ENCODE results near the gene SLC22A1. TPM values are rescaled to one million over a fixed set of nuclear protein-coding genes. Genes with fewer than 3 reads are reported as not detected.
"Not testable (repeated sequence)": the region's sequence is repeated elsewhere in the genome, so short reads cannot be mapped to it uniquely, and the experiment has no call there.

SLC22A1 gene
- total and polyA plus RNA-seq, 10 of the 15 experiments (the other 5 are each of a cell fraction or from before 2014, with no cell fraction given), result 0.09 to 0.28 (median 0.15) TPM; not detected in 3

DNA sequence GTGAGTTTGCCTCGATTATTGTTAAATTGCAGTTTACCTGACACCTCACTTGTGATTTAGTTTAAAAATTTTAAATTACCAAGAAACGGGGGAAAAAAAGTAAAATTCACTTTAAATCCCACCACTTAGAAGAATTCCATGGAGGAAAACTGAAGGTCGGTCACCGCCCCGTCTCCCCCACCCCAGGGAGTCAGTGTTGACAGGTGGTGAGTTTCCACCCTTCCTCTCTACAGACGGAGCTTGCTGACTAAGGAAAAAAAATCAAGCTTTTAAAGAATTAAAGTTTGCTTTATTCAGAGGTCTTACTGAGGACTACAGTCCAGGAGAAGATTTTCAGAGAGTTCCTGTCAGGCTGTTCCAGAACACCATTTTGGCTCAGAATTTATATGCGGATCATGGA, 42.3 kb downstream of the SLC22A1 start:
- Histone ChIP-seq H3K79me2 (ENCODE audit: control insufficient read depth, insufficient read depth, low read length) (no peaks in the 10 kb centered on the region), H3K4me2 (ENCODE audit: control insufficient read depth, insufficient read depth) (no peak overlapping the region), H3K4me3 (no peak overlapping the region), H3K27ac (ENCODE audit: control insufficient read depth, insufficient read depth) (no peak overlapping the region), H2AFZ (ENCODE audit: control insufficient read depth, low read depth, low read length) (no peak overlapping the region), H3K9ac (ENCODE audit: control insufficient read depth, insufficient read depth, low read length) (no peak overlapping the region), H3K9me3 (replicated peaks; ENCODE audit: control insufficient read depth, insufficient read depth, low read length) (no peaks in the 10 kb centered on the region), H3K36me3 (ENCODE audit: control insufficient read depth in 2 of 2, insufficient read depth in 2 of 2, low read length in 1 of 2) (no peaks in the 10 kb centered on the region), H4K20me1 (ENCODE audit: control insufficient read depth, insufficient read depth) (no peaks in the 10 kb centered on the region), H3K4me1 (ENCODE audit: control insufficient read depth, insufficient read depth, low read length) (no peaks in the 10 kb centered on the region), H3K27me3 (replicated peaks in 1 of 2; ENCODE audit: control insufficient read depth in 2 of 2, insufficient read depth in 2 of 2, low read length in 1 of 2) (no peaks in the 10 kb centered on the region)
- CTCF ChIA-PET, result no interaction called here
- SMC1A ChIA-PET (ENCODE audit: uncharacterized antibody, unreplicated experiment), result no interaction called here
- RAD21 ChIA-PET (ENCODE audit: unreplicated experiment), result no interaction called here
- POLR2A ChIA-PET, result no interaction called here
- no peak for TF ChIP-seq SPI1 (IDR thresholded peaks at IDR 0.05; ENCODE audit: borderline replicate concordance, insufficient read depth, low read depth, low read length)
- TF ChIP-seq MEF2A (IDR thresholded peaks at IDR 0.05; ENCODE audit: insufficient read depth, low read depth, low read length), result no peak
- no peak for TF ChIP-seq EP300 (IDR thresholded peaks at IDR 0.05; ENCODE audit: borderline replicate concordance in 1 of 2, control insufficient read depth in 1 of 2, low read depth in 2 of 2, low read length in 2 of 2)
- TF ChIP-seq CBFB (IDR thresholded peaks at IDR 0.05; ENCODE audit: low read depth), result no peak
- TF ChIP-seq, protein P1, sequence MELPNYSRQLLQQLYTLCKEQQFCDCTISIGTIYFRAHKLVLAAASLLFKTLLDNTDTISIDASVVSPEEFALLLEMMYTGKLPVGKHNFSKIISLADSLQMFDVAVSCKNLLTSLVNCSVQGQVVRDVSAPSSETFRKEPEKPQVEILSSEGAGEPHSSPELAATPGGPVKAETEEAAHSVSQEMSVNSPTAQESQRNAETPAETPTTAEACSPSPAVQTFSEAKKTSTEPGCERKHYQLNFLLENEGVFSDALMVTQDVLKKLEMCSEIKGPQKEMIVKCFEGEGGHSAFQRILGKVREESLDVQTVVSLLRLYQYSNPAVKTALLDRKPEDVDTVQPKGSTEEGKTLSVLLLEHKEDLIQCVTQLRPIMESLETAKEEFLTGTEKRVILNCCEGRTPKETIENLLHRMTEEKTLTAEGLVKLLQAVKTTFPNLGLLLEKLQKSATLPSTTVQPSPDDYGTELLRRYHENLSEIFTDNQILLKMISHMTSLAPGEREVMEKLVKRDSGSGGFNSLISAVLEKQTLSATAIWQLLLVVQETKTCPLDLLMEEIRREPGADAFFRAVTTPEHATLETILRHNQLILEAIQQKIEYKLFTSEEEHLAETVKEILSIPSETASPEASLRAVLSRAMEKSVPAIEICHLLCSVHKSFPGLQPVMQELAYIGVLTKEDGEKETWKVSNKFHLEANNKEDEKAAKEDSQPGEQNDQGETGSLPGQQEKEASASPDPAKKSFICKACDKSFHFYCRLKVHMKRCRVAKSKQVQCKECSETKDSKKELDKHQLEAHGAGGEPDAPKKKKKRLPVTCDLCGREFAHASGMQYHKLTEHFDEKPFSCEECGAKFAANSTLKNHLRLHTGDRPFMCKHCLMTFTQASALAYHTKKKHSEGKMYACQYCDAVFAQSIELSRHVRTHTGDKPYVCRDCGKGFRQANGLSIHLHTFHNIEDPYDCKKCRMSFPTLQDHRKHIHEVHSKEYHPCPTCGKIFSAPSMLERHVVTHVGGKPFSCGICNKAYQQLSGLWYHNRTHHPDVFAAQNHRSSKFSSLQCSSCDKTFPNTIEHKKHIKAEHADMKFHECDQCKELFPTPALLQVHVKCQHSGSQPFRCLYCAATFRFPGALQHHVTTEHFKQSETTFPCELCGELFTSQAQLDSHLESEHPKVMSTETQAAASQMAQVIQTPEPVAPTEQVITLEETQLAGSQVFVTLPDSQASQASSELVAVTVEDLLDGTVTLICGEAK (IDR thresholded peaks at IDR 0.05; ENCODE audit: borderline replicate concordance), result no peak
- no TSS peak for BruUV-seq (replicated peaks)
- FAIRE-seq (no peak), DNase-seq (ENCODE audit: low read depth, low spot score) (no peak), ATAC-seq (no peak)
- in situ Hi-C loops (cut with MboI), result no loop called here
- 66% methylated on average over 7 of the region's 7 CpGs for WGBS (ENCODE audit: insufficient coverage, insufficient replicate concordance, low lambda C conversion rate, missing lambda C conversion rate)
- intact Hi-C loops (cut with micrococcal nuclease; ENCODE audit: unreplicated experiment), result no loop called here

DNA sequence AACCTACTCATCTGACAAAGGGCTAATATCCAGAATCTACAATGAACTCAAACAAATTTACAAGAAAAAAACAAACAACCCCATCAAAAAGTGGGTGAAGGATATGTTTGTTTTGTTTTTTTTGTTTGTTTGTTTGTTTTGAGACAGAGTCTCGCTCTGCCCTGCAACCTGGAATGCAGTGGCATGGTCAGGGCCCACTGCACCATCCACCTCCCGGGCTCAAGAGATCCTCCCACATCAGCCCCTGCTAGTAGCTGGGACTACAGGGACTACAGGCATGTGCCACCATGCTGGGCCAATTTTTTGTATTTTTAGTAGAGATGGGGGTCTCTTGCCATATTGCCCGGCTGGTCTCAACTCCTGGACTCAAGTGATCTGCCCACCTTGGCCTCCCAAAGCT, 44.3 kb downstream of the SLC22A1 start:
- intact Hi-C loops (cut with micrococcal nuclease; ENCODE audit: unreplicated experiment), result not testable (repeated sequence)

More for the DNA sequence above, 44.3 kb downstream of the SLC22A1 start:
- DNase-seq (ENCODE audit: low read depth, low spot score); ATAC-seq; H4K20me1 ChIP-seq (ENCODE audit: control insufficient read depth, insufficient read depth); BruUV-seq (replicated peaks); H2AFZ ChIP-seq (ENCODE audit: control insufficient read depth, low read depth, low read length); H3K4me1 ChIP-seq (ENCODE audit: control insufficient read depth, insufficient read depth, low read length); H3K4me3 ChIP-seq; H3K79me2 ChIP-seq (ENCODE audit: control insufficient read depth, insufficient read depth, low read length); H3K27me3 ChIP-seq (replicated peaks in 1 of 2; ENCODE audit: control insufficient read depth in 2 of 2, insufficient read depth in 2 of 2, low read length in 1 of 2); POLR2A ChIA-PET; SMC1A ChIA-PET (ENCODE audit: uncharacterized antibody, unreplicated experiment); CTCF ChIA-PET; RAD21 ChIA-PET (ENCODE audit: unreplicated experiment); H3K27ac ChIP-seq (ENCODE audit: control insufficient read depth, insufficient read depth); H3K9me3 ChIP-seq (replicated peaks; ENCODE audit: control insufficient read depth, insufficient read depth, low read length); H3K36me3 ChIP-seq (ENCODE audit: control insufficient read depth in 2 of 2, insufficient read depth in 2 of 2, low read length in 1 of 2); in situ Hi-C loops (cut with MboI); FAIRE-seq; H3K9ac ChIP-seq (ENCODE audit: control insufficient read depth, insufficient read depth, low read length); H3K4me2 ChIP-seq (ENCODE audit: control insufficient read depth, insufficient read depth): not testable (repeated sequence)
- 28% methylated on average over 3 of the region's 3 CpGs for WGBS (ENCODE audit: insufficient coverage, insufficient replicate concordance, low lambda C conversion rate, missing lambda C conversion rate)

All from GM12878 (cell line).